NCI-H2196 treated with DMSO at 0.1 percent for 48 hours (cell line): ENCODE data around the gene NPHS1.
A peak's percentile ranks its signal among the peaks of the same experiment; 100 is the strongest.

Experiments used
- DNase-seq: peaks from one replicate; lab custom pipeline; 2025; ENCODE audit not compliant: unreplicated experiment; lab: John Stamatoyannopoulos, UW

NPHS1 gene

GRCh38 chr19:35879770-35880317 is 27.5 kb upstream of the NPHS1 start:
- no peak for DNase-seq

- DNase-seq = no peak
Observed at GRCh38 chr19:35879068-35879467, 26.8 kb upstream of the NPHS1 start.

GRCh38 chr19:35874392-35874930 is 22.2 kb upstream of the NPHS1 start:
- no peak for DNase-seq

GRCh38 chr19:35872180-35872579 is 19.9 kb upstream of the NPHS1 start:
- no peak for DNase-seq

GRCh38 chr19:35871611-35872010 is 19.3 kb upstream of the NPHS1 start:
- DNase-seq = no peak

GRCh38 chr19:35870798-35871197 is 18.5 kb upstream of the NPHS1 start:
- no peak for DNase-seq

GRCh38 chr19:35870124-35870736 is 17.9 kb upstream of the NPHS1 start:
- DNase-seq = peak; percentile 90

- peak; percentile 94 for DNase-seq
Observed at GRCh38 chr19:35869327-35870123, 17.2 kb upstream of the NPHS1 start.

GRCh38 chr19:35868823-35869326 is 16.6 kb upstream of the NPHS1 start:
- no peak for DNase-seq

- peak; percentile 52 for DNase-seq
Observed at GRCh38 chr19:35868172-35868822, 16.0 kb upstream of the NPHS1 start, which contains the start of gene APLP1. Gene APLP1, plus strand, starts transcription at chr19:35868574. Its CDS starts 63 bp downstream, at chr19:35868637.

- no peak for DNase-seq
Observed at GRCh38 chr19:35863018-35863417, 10.7 kb upstream of the NPHS1 start.

- DNase-seq = no peak
Observed at GRCh38 chr19:35862528-35862927, 10.2 kb upstream of the NPHS1 start.

GRCh38 chr19:35861640-35862160 is 9.4 kb upstream of the NPHS1 start:
- DNase-seq = no peak

- no peak for DNase-seq
Observed at GRCh38 chr19:35860818-35861639, 8.7 kb upstream of the NPHS1 start.

- DNase-seq = no peak
Observed at GRCh38 chr19:35860436-35860817, 8.1 kb upstream of the NPHS1 start.

- no peak for DNase-seq
Observed at GRCh38 chr19:35859414-35859813, 7.1 kb upstream of the NPHS1 start.

- no peak for DNase-seq
Observed at GRCh38 chr19:35858311-35858710, 6.0 kb upstream of the NPHS1 start.

- DNase-seq = no peak
Observed at GRCh38 chr19:35856546-35857149, 4.3 kb upstream of the NPHS1 start, which contains the start of gene KIRREL2. Gene KIRREL2, plus strand, starts transcription at chr19:35856911. Its CDS starts 209 bp downstream, at chr19:35857120.

GRCh38 chr19:35853038-35853756 is 893 bp upstream of the NPHS1 start:
- DNase-seq = no peak
